GM12891 (cell line): ENCODE results near the gene ASB9.

Experiments used
- POLR2A ChIP-seq: IDR thresholded peaks from 2 replicates; pipeline ENCODE4 v1.6.1; 2011; ENCODE audit warnings: low read depth, low read length, control low read depth
- TAF1 ChIP-seq: IDR thresholded peaks from 2 replicates; pipeline ENCODE4 v1.6.1; 2011; ENCODE audit warnings: low read depth, low read length, control low read depth

DNA sequence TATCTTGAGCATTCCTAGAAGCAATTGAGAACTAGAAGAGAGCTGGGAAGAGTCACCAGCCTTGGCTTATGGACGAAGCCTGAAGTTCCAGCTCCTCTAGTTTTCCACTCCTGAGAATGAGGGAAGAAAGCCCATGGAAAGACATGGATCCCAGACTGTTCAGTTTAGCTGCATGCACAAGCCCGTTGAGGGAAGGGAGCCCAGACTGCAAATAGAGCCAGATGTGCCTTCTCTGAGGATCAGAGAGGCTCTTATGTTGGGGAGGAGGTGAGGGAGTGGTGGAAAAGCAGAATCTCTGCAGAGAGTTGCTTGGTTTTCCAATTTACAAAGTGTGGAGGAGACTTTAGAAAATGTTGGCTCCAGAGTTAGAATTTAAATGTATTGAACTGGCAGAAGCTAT, 69.0 kb downstream of the ASB9 start:
- TF ChIP-seq TAF1: no peak
- TF ChIP-seq POLR2A: no peak
